HEK293T (cell line): ENCODE measurements around the gene PRPF19.

Experiments
- ARNT ChIP-seq: fragments of 450-650 bp; IDR thresholded peaks from 2 replicates; pipeline ENCODE4 v1.6.1; 2017; ENCODE audit warnings: mild to moderate bottlenecking
- BHLHE40 ChIP-seq: fragments of 450-650 bp; IDR thresholded peaks from 2 replicates; pipeline ENCODE4 v1.6.1; 2016; ENCODE audit warnings: mild to moderate bottlenecking, moderate library complexity, borderline replicate concordance
- ELF4 ChIP-seq: fragments of 450-650 bp; IDR thresholded peaks from 2 replicates; pipeline ENCODE4 v1.6.1; 2017; ENCODE audit warnings: antibody characterized with exemption
- FOXM1 ChIP-seq: fragments of 450-650 bp; IDR thresholded peaks from 2 replicates; pipeline ENCODE4 v1.6.1; 2017; ENCODE audit warnings: mild to moderate bottlenecking, borderline replicate concordance
- HDGF ChIP-seq: fragments of 450-650 bp; IDR thresholded peaks from 2 replicates; pipeline ENCODE4 v1.6.1; 2017; ENCODE audit warnings: antibody characterized with exemption, borderline replicate concordance
- NFRKB ChIP-seq: fragments of 450-650 bp; IDR thresholded peaks from 2 replicates; pipeline ENCODE4 v1.6.1; 2016; ENCODE audit warnings: mild to moderate bottlenecking, moderate library complexity
- SP1 ChIP-seq: fragments of 450-650 bp; IDR thresholded peaks from 2 replicates; pipeline ENCODE4 v1.6.1; 2017
- SUZ12 ChIP-seq: fragments of 450-650 bp; IDR thresholded peaks from 2 replicates; pipeline ENCODE4 v1.6.1; 2016; ENCODE audit warnings: mild to moderate bottlenecking
- TARDBP ChIP-seq: fragments of 450-650 bp; IDR thresholded peaks from 2 replicates; pipeline ENCODE4 v1.6.1; 2016
- ZNF384 ChIP-seq: fragments of 450-650 bp; IDR thresholded peaks from 2 replicates; pipeline ENCODE4 v1.6.1; 2016
- TF ChIP-seq, protein P1 (sequence below): fragments of 450-650 bp; IDR thresholded peaks from 2 replicates; pipeline ENCODE4 v1.6.1; 2016

DNA sequence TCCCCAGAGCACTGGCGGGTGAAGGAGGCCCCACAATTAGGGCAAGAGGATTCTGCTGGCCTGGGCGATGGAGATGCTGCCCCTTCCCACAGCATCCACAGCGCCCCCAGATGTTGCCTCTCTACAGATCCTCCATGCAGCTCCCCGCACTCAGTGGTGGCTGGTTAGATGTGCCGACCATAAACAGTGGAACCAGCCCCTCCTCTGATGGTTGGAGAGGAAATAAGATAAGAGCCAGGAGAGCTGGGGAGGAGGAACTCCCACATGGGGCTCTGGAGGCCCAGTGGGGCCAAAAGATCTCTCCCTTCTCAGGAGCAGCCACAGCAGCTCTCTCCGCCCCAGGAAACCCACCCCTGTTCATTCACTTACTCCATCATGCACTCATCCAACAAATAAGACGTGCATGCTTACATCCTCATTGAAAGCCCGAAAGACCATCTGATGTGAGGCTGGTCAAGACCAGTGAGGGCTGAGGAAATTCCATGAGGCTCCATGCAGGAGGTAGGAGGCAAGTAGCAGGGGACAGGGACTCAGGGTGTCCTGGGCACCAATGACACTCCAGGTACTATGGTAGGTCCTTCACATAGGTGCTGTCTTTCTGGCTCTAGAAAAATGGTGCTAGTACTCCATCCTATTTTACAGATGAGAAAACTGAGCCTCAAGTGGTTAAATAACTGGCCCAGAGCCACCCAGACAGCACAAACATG is 52.1 kb downstream of the PRPF19 start:
- TF ChIP-seq FOXM1 (no peak), SP1 (no peak), ZNF384 (no peak), ARNT (no peak), NFRKB (no peak), HDGF (no peak), BHLHE40 (no peak), TARDBP (no peak), ELF4 (no peak), SUZ12 (no peak)
- TF ChIP-seq, protein P1, sequence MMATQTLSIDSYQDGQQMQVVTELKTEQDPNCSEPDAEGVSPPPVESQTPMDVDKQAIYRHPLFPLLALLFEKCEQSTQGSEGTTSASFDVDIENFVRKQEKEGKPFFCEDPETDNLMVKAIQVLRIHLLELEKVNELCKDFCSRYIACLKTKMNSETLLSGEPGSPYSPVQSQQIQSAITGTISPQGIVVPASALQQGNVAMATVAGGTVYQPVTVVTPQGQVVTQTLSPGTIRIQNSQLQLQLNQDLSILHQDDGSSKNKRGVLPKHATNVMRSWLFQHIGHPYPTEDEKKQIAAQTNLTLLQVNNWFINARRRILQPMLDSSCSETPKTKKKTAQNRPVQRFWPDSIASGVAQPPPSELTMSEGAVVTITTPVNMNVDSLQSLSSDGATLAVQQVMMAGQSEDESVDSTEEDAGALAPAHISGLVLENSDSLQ: no peak
